Measurements from ENCODE around the gene PCBP3.

Gene PCBP3

GRCh38 chr21:45818276-45818903 is 174.9 kb downstream of the PCBP3 start:
- H3K4me1 Mint-ChIP-seq, result peaks cover 50% of the 10 kb centered on the region
- H3K27ac Mint-ChIP-seq, result peak overlapping the region; percentile 92 to 97
- H3K9me3 Mint-ChIP-seq, result no peaks in the 10 kb centered on the region
- H3K4me3 Mint-ChIP-seq, result peak overlapping the region; percentile 59 to 61
- ATAC-seq, result peak; percentile 84
- DNase-seq, result no peak
- H3K27me3 Mint-ChIP-seq, result peaks cover 22% of the 10 kb centered on the region

GRCh38 chr21:45818904-45819285 is 175.4 kb downstream of the PCBP3 start:
- H3K4me1 Mint-ChIP-seq, result peaks cover 50% of the 10 kb centered on the region
- peaks cover 22% of the 10 kb centered on the region for H3K27me3 Mint-ChIP-seq
- no peaks in the 10 kb centered on the region for H3K9me3 Mint-ChIP-seq
- DNase-seq (peak; percentile 82 to 91), ATAC-seq (peak; percentile 91)
- H3K4me3 Mint-ChIP-seq, result peak overlapping the region; percentile 59 to 61
- peak overlapping the region; percentile 92 to 97 for H3K27ac Mint-ChIP-seq

DNA sequence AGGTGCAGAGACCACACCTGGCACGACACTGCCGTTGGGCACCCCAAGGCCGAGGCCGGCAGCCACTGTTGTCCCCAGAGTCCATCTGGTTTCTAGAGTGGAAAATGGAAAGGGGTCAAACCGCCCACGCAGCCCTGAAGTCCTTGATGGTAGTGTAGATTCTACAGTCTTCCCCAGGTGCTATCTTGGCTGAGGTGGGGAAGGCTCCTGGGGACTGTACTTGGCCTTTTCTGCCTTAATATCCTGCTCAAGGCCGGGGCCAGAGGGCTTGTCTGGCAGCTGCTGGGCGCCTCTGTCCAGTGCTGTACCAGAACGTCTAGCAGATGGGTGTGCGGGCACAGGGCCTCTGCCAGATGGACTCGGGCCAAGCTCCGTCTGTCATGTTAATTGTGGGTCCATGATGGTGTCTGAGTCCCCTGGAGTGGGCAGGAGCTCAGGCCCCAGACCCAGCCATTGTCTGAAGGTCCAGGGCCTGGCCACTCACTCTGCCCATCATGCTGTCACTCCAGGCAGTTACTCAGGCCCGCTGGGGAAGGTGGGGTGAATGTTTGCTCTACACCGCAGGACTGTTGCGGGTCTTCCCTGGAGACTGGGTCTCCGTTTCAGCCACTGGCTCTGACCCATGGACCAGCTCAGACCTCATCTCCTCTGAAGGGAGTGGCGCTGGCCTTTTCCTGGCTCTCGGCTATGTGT is 176.1 kb downstream of the PCBP3 start:
- Mint-ChIP-seq H3K4me3 (peak overlapping the region; percentile 59 to 61), H3K27ac (peak overlapping the region; percentile 92 to 97), H3K27me3 (peaks cover 23% of the 10 kb centered on the region), H3K4me1 (peaks cover 50% of the 10 kb centered on the region), H3K9me3 (no peaks in the 10 kb centered on the region)
- ATAC-seq (no peak), DNase-seq (peak in 1 of 2 donors; percentile 17)

DNA sequence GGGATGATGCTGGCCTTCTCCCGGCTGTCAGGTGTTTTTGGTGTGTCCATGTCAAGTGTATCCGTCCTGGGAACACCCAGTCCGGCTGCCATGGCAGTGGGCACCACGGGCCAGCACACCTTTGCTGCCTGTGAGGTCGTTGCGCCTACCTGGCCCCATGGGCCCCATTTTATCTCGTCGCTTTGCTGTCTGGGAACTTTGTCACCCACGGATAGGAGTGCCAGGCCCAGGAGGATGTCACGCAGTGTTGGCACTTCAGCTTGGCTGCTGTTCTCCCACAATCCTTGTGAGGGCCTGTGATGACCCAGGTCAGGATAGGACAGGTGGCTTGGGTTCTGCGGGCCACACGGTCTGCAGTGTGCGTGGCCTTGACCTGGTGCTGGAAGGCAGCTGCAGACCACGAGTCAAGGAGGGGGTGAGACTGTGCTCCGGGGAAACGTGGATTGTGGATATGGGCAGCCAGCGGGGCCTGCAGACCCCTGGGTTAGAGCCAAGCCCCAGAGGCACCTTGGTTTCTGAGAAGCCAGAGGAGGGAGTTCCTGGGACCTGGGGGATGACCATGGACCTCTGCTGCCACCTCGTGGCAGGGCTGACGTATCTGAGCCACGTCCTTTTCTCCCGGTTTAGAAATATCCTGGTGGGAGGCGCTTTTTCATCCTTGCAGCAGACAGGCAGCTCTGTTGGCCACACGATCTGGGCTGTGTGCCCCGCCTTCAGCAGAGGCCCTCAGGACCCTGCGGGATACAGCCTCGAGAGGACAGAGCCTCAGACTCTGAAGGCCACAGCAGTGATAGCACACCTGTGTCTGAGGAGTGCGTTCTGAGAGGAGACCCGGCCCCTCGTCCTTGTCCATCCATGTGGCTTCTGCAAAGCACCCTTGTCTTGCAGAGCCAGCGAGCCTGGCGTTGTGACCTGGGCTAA is 176.9 kb downstream of the PCBP3 start:
- peak overlapping the region; percentile 31 to 41 for H3K4me3 Mint-ChIP-seq
- ATAC-seq (peak; percentile 39), DNase-seq (peak; percentile 78 to 82)
- no peaks in the 10 kb centered on the region for H3K9me3 Mint-ChIP-seq
- no peak overlapping the region for H3K27ac Mint-ChIP-seq
- H3K27me3 Mint-ChIP-seq, result peaks cover 31% of the 10 kb centered on the region
- peaks cover 50% of the 10 kb centered on the region for H3K4me1 Mint-ChIP-seq

GRCh38 chr21:45821315-45821962 is 177.9 kb downstream of the PCBP3 start:
- DNase-seq (peak in 1 of 2 donors; percentile 19), ATAC-seq (no peak)
- peak overlapping the region; percentile 34 to 72 for H3K27ac Mint-ChIP-seq
- peaks cover 33% of the 10 kb centered on the region for H3K27me3 Mint-ChIP-seq
- H3K4me3 Mint-ChIP-seq, result peak overlapping the region; percentile 9 to 46
- H3K9me3 Mint-ChIP-seq, result no peaks in the 10 kb centered on the region
- peaks cover 50% of the 10 kb centered on the region for H3K4me1 Mint-ChIP-seq

GRCh38 chr21:45821998-45822397 is 178.5 kb downstream of the PCBP3 start:
- H3K4me1 Mint-ChIP-seq, result peaks cover 50% of the 10 kb centered on the region
- H3K27me3 Mint-ChIP-seq, result peaks cover 33% of the 10 kb centered on the region
- ATAC-seq (no peak), DNase-seq (no peak)
- H3K4me3 Mint-ChIP-seq, result no peak overlapping the region
- no peaks in the 10 kb centered on the region for H3K9me3 Mint-ChIP-seq
- peak overlapping the region in 1 of 2 donors; percentile 72 for H3K27ac Mint-ChIP-seq

GRCh38 chr21:45822429-45823099 is 179.0 kb downstream of the PCBP3 start:
- no peak for ATAC-seq
- Mint-ChIP-seq H3K27me3 (peaks cover 33% of the 10 kb centered on the region), H3K27ac (peak overlapping the region in 1 of 2 donors; percentile 9), H3K4me3 (no peak overlapping the region), H3K4me1 (peaks cover 50% of the 10 kb centered on the region), H3K9me3 (no peaks in the 10 kb centered on the region)
- DNase-seq, result no peak

DNA sequence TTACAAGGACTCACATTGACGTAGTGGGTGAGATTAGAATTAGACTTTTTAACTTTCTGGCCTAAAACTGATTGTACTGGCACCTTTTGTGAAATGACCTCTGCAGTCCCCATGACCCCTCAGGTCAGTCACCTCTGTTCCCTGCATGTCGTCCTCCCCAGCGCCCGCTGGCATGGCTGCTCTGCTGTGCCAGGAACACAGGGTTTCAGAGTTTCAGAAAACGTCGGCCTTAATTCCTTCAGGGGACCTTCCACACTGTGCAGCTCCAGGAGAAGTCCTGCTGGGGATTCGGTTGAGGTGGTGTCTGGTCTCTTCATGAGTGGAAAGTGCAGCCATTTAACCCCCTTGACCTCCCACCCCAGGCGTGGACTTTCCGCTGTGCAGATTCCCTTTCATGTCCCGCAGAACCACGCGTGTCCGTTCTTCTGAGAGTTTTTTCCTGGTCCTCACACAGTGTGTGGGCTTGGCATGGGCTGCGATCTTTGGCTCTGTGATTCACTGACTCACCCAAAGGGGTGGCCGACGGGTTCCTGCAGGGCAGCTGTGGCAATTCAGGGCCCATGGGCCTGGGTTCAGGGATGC is 179.7 kb downstream of the PCBP3 start:
- H3K9me3 Mint-ChIP-seq, result no peaks in the 10 kb centered on the region
- DNase-seq (no peak), ATAC-seq (no peak)
- peaks cover 33% of the 10 kb centered on the region for H3K27me3 Mint-ChIP-seq
- H3K27ac Mint-ChIP-seq, result no peak overlapping the region
- no peak overlapping the region for H3K4me3 Mint-ChIP-seq
- H3K4me1 Mint-ChIP-seq, result peaks cover 53% of the 10 kb centered on the region

DNA sequence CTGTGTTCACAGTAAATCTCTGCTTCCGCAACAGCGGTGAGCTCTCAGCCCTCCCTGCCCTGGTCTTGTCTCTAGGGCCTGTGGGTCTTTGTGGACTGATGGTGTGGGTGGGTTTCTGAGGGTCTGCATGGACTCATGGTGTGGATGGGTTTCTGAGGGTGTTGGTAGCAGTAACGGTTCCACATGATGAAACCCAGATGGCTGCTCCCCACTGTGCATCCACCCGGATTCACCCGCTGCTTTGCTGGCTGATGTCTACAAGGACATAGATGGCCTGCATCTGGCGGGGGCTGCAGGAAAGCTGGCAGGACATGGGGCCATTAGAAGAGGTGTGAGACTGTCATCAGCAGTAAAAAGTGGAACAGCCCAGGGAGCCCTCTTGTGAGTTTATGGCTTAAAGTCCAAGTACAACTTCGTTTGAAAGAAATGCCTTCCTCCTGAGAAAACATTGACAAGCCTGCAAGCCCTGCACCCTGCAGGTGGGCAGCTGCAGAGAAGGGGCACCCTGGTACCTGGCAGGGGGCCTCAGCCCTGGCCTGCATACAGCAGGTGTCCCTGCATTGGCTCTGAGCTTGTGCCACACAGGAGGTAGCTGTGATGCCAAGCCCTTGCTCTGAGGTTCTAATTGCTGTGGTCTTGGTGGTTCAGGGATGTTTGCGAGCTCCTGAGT is 181.2 kb downstream of the PCBP3 start:
- Mint-ChIP-seq H3K27me3 (peaks cover 33% of the 10 kb centered on the region), H3K4me3 (no peak overlapping the region), H3K27ac (no peak overlapping the region), H3K9me3 (no peaks in the 10 kb centered on the region), H3K4me1 (peaks cover 38% of the 10 kb centered on the region)
- ATAC-seq (no peak), DNase-seq (no peak)

GRCh38 chr21:45825219-45825618 is 181.7 kb downstream of the PCBP3 start:
- peaks cover 32% of the 10 kb centered on the region for H3K4me1 Mint-ChIP-seq
- H3K4me3 Mint-ChIP-seq, result no peak overlapping the region
- H3K27me3 Mint-ChIP-seq, result peaks cover 33% of the 10 kb centered on the region
- ATAC-seq (no peak), DNase-seq (no peak)
- H3K9me3 Mint-ChIP-seq, result no peaks in the 10 kb centered on the region
- H3K27ac Mint-ChIP-seq, result no peak overlapping the region

GRCh38 chr21:45826676-45827301 is 183.3 kb downstream of the PCBP3 start:
- H3K4me1 Mint-ChIP-seq, result peaks cover 19% of the 10 kb centered on the region
- H3K9me3 Mint-ChIP-seq, result no peaks in the 10 kb centered on the region
- peaks cover 23% of the 10 kb centered on the region for H3K27me3 Mint-ChIP-seq
- ATAC-seq (no peak), DNase-seq (no peak)
- peak overlapping the region; percentile 1 to 23 for H3K4me3 Mint-ChIP-seq
- no peak overlapping the region for H3K27ac Mint-ChIP-seq

GRCh38 chr21:45827302-45827692 is 183.8 kb downstream of the PCBP3 start:
- ATAC-seq (peak; percentile 68), DNase-seq (peak in 1 of 2 donors; percentile 22)
- Mint-ChIP-seq H3K9me3 (peaks cover 0 to 3% of the 10 kb centered on the region in 2 donors), H3K4me3 (peak overlapping the region; percentile 1 to 23), H3K4me1 (peaks cover 21% of the 10 kb centered on the region), H3K27ac (peak overlapping the region in 1 of 2 donors; percentile 85), H3K27me3 (peaks cover 18% of the 10 kb centered on the region)

DNA sequence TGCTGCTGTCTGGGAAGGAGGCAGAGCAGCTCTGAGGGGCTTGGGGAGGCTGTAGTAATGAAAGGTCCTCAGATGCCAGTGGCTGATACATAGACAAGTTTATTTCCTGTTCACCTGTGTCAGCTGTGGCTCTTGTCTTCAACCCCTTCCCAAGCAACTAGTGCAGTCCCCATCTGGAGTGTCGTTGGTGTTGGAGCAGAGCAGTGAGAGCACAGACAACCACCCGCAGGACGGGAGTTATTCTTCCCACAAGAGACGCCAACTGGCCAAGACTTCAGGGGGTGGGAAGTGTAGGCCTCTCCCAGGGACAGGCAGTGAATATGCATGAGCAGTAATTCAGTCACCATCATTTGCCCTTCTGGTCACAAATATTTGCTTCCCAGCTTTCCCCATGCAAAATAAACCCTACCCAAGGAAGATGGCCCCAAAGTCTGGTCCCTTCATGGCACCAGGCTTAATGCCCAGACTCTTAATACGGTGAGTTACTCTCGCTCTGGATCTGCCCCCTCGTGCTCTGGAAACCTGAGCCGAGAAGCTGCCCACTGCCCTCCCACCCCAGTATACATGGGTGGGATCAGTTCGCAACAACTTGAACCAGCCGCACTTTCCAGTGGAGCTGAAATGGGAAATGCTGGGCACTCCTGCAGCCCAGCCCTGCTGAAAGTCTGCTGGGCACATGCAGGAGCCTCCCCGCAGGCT is 184.5 kb downstream of the PCBP3 start:
- Mint-ChIP-seq H3K27me3 (peaks cover 11% of the 10 kb centered on the region), H3K4me1 (peaks cover 26% of the 10 kb centered on the region), H3K9me3 (peaks cover 0 to 10% of the 10 kb centered on the region in 2 donors), H3K27ac (no peak overlapping the region), H3K4me3 (peak overlapping the region in 1 of 2 donors; percentile 1)
- ATAC-seq, result no peak
- DNase-seq, result no peak

Data from stimulated activated naive CD8-positive, alpha-beta T cell treated with anti-CD3 and anti-CD28 coated beads, Interleukin-15, amount 100 ng/mL, for 72 hours (primary cell).